DMS153 treated with DMSO at 0.1 percent for 48 hours (cell line): Measurements from ENCODE around the gene ATXN7.

Experiments
- DNase-seq: peaks from one replicate; lab custom pipeline; 2025; ENCODE audit not compliant: unreplicated experiment; lab: John Stamatoyannopoulos, UW

The ATXN7 gene

DNA sequence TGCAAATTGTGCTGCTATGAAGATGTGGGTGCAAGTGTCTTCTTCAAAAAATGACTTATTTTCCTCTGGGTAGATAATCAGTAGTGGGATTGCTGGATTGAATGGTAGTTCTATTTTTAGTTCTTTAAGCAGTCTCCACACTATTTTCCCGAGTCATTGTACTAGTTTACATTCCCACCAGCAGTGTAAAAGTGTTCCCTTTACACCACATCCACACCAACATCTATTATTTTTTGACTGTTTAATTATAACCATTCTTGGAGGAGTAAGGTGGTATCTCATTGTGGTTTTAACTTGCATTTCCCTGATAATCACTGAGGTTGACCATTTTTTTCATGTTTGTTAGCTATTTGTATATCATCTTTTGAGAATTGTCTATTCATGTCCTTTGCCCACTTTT lies 179.3 kb downstream of the ATXN7 start:
- DNase-seq: no peak

- no peak for DNase-seq
These were observed 182.9 kb downstream of the ATXN7 start for GRCh38 chr3:64046592-64046991.

- DNase-seq: no peak
These were observed 183.4 kb downstream of the ATXN7 start for GRCh38 chr3:64046996-64047594.

- DNase-seq: no peak
These were observed 184.1 kb downstream of the ATXN7 start for GRCh38 chr3:64047787-64048186.

- no peak for DNase-seq
These were observed 185.0 kb downstream of the ATXN7 start for GRCh38 chr3:64048631-64049061.

- no peak for DNase-seq
These were observed 185.5 kb downstream of the ATXN7 start for GRCh38 chr3:64049136-64049535.

GRCh38 chr3:64049832-64050231 lies 186.2 kb downstream of the ATXN7 start:
- DNase-seq: no peak
